Neuron (in vitro differentiated cells): ENCODE measurements around the gene MCF2L.

Experiments
- H2AFZ ChIP-seq: one replicate; pipeline ENCODE4 v1.6.1; 2013; ENCODE audit warnings: low read depth, mild to moderate bottlenecking, inconsistent platforms, low read length, moderate library complexity
- H3K27me3 ChIP-seq: one replicate; pipeline ENCODE4 v1.6.1; 2013; ENCODE audit warnings: low read length; ENCODE audit not compliant: insufficient read depth
- H3K36me3 ChIP-seq: one replicate; pipeline ENCODE4 v1.6.1; 2013; ENCODE audit warnings: low read length; ENCODE audit not compliant: insufficient read depth
- H3K4me1 ChIP-seq: one replicate; pipeline ENCODE4 v1.6.1; 2013; ENCODE audit warnings: low read length; ENCODE audit not compliant: insufficient read depth
- H3K4me3 ChIP-seq: 2 replicates; pipeline ENCODE4 v1.5.1; 2013; ENCODE audit warnings: mild to moderate bottlenecking, low read length, moderate library complexity
- H3K9me3 ChIP-seq: one replicate; pipeline ENCODE4 v1.6.1; 2013; ENCODE audit warnings: low read length

The MCF2L gene

DNA sequence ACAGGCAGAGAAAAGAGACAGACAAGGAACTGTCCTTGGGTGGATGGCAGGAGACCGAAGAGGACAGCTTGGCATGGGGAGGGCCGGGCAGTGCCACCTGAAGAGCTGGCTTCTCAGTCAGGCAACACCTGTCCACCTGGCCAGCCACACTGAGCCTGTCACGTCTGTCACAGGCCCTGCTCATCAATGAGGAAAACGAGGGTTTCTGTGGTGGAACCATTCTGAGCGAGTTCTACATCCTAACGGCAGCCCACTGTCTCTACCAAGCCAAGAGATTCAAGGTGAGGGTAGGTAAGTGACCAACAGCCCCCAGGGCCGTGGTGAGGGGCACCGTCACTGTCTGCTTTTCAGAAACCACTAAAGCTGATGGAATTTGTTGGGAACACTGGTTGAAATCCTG, 178.2 kb downstream of the MCF2L start:
- Histone ChIP-seq H3K4me3 (no peak overlapping the region), H3K9me3 (no peaks in the 10 kb centered on the region), H2AFZ (no peak overlapping the region), H3K36me3 (no peaks in the 10 kb centered on the region), H3K4me1 (no peaks in the 10 kb centered on the region), H3K27me3 (no peaks in the 10 kb centered on the region)

DNA sequence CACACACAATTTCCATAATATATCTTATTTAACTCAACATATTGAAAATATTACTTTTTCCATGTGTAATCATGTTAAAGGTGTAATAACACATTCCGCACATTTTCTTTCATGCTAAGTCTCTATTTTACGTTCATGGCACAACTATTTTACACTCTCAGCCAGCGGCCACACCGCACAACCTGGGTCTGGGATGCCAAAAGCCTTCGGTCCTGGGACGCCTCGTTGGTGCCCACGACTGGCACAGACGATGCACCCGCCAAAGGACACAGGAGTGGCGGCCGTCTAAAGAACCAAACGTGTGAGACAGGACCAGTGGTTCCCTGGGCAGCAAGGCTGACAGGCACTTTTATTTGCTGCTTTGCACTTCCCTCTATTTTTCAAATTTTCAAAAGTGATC, 179.4 kb downstream of the MCF2L start:
- H3K4me3 ChIP-seq: no peak overlapping the region
- no peak overlapping the region for H2AFZ ChIP-seq

DNA sequence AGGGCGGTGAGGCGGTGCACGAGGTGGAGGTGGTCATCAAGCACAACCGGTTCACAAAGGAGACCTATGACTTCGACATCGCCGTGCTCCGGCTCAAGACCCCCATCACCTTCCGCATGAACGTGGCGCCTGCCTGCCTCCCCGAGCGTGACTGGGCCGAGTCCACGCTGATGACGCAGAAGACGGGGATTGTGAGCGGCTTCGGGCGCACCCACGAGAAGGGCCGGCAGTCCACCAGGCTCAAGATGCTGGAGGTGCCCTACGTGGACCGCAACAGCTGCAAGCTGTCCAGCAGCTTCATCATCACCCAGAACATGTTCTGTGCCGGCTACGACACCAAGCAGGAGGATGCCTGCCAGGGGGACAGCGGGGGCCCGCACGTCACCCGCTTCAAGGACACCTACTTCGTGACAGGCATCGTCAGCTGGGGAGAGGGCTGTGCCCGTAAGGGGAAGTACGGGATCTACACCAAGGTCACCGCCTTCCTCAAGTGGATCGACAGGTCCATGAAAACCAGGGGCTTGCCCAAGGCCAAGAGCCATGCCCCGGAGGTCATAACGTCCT, 180.0 kb downstream of the MCF2L start:
- Histone ChIP-seq H3K27me3 (peaks cover 4% of the 10 kb centered on the region), H3K36me3 (no peaks in the 10 kb centered on the region), H2AFZ (no peak overlapping the region), H3K4me1 (peaks cover 6% of the 10 kb centered on the region), H3K9me3 (no peaks in the 10 kb centered on the region), H3K4me3 (no peak overlapping the region)

More for the DNA sequence above, 179.4 kb downstream of the MCF2L start:
- Histone ChIP-seq H3K36me3 (no peaks in the 10 kb centered on the region), H3K27me3 (peaks cover 4% of the 10 kb centered on the region), H3K9me3 (no peaks in the 10 kb centered on the region), H3K4me1 (peaks cover 4% of the 10 kb centered on the region)
